HCT116 (cell line): ENCODE data around the gene MAML2. TPM values are rescaled to one million over a fixed set of nuclear protein-coding genes. Genes with fewer than 3 reads are reported as not detected.

Experiments used
- ATAC-seq: fragments of 200-7000 bp; cut with Tn5 transposase; 2 replicates; pipeline ENCODE4 v1.9.1; 2020; ENCODE audit warnings: mild to moderate bottlenecking, moderate library complexity
- BruUV-seq: library from RNA; stranded (reverse); fragments of 400-500 nt; replicated peaks from 2 replicates; lab custom pipeline; 2021; lab: Mats Ljungman, UMichigan
- CTCF ChIA-PET: fragments of 300-600 bp; sonication (Branson Sonifier 250); formaldehyde crosslinking; loops from one replicate; lab custom pipeline; 2021; ENCODE audit warnings: antibody characterized with exemption; lab: Charles Lee
- POLR2A ChIA-PET: fragments of 300-600, 350-600 bp; sonication (Branson Sonifier 250); formaldehyde crosslinking; loops from one replicate; lab custom pipeline; 2021; ENCODE audit warnings: antibody characterized with exemption; lab: Charles Lee
- RAD21 ChIA-PET, 2 experiments: fragments of 300-600 bp; sonication (Branson Sonifier 250); formaldehyde crosslinking; loops; one replicate each; lab custom pipeline; 2023; ENCODE audit warnings: low total read pairs in 2 of 2; ENCODE audit not compliant: uncharacterized antibody in 2 of 2, unreplicated experiment in 2 of 2, low non-redundant PET in 1 of 2; lab: Charles Lee
- DNase-seq: peaks from one replicate; pipeline ENCODE4 v3.0.0-alpha.2; 2010; ENCODE audit warnings: low read depth, low spot score
- H2AFZ ChIP-seq: fragments of 200-600 bp; shearing (Covaris generic), sonication (generic); 2 replicates; pipeline ENCODE4 v1.6.1; 2017; ENCODE audit warnings: low read depth, mixed run types, mixed read lengths, antibody characterized with exemption, low read length; ENCODE audit not compliant: poor library complexity, severe bottlenecking
- H3K27ac ChIP-seq: 2 replicates; pipeline ENCODE4 v1.5.1; 2012; ENCODE audit warnings: low read depth, low read length
- H3K27me3 ChIP-seq: fragments of 200-600 bp; sonication (generic); 2 replicates; pipeline ENCODE4 v1.6.1; 2016; ENCODE audit warnings: mixed run types, low read length, mixed read lengths; ENCODE audit not compliant: insufficient read depth
- H3K36me3 ChIP-seq, 2 experiments: fragments of 200-500 bp in 1 of 2; fragments of 200-600 bp in 1 of 2; sonication (Bioruptor generic) in 1 of 2; sonication (generic) in 1 of 2; 2 replicates each; pipeline versions ENCODE4 v1.5.1 to v1.6.1; 2014 to 2016; ENCODE audit warnings: low read length in 2 of 2, inconsistent platforms in 1 of 2, mixed read lengths in 1 of 2, mixed run types in 1 of 2; ENCODE audit not compliant: insufficient read depth in 2 of 2, control insufficient read depth in 1 of 2
- H3K4me1 ChIP-seq, 2 experiments: fragments of 200-600 bp in 1 of 2; sonication (generic) in 1 of 2; 2 replicates each; pipeline versions ENCODE4 v1.5.1 to v1.6.1; 2012 to 2017; ENCODE audit warnings: low read length in 2 of 2, inconsistent platforms in 1 of 2, mild to moderate bottlenecking in 1 of 2, mixed read lengths in 1 of 2, mixed run types in 1 of 2, moderate library complexity in 1 of 2; ENCODE audit not compliant: insufficient read depth in 2 of 2, control insufficient read depth in 1 of 2
- H3K4me2 ChIP-seq: fragments of 200-600 bp; sonication (generic); 2 replicates; pipeline ENCODE4 v1.6.1; 2017; ENCODE audit warnings: mixed run types, low read length, mixed read lengths
- H3K4me3 ChIP-seq, 2 experiments: fragments of 200-600 bp in 1 of 2; sonication (generic) in 1 of 2; replicated peaks in 1 of 2; 2 replicates each; pipeline ENCODE4 v1.5.1; 2011 to 2016; ENCODE audit warnings: low read length in 2 of 2, control low read depth in 1 of 2, low read depth in 1 of 2, mild to moderate bottlenecking in 1 of 2, mixed read lengths in 1 of 2, mixed run types in 1 of 2
- H3K79me2 ChIP-seq: fragments of 200-600 bp; sonication (generic); 2 replicates; pipeline ENCODE4 v1.6.1; 2017; ENCODE audit warnings: mild to moderate bottlenecking, mixed run types, low read length, moderate library complexity, mixed read lengths; ENCODE audit not compliant: insufficient read depth
- H3K9ac ChIP-seq: fragments of 200-600 bp; sonication (generic); 2 replicates; pipeline ENCODE4 v1.6.1; 2016; ENCODE audit warnings: low read length, mixed read lengths
- H3K9me2 ChIP-seq: fragments of 200-600 bp; sonication (generic), shearing (Covaris generic); 2 replicates; pipeline ENCODE4 v1.6.1; 2017; ENCODE audit warnings: mixed run types, mild to moderate bottlenecking, moderate library complexity; ENCODE audit not compliant: insufficient read depth
- H3K9me3 ChIP-seq, 2 experiments: fragments of 200-500 bp in 1 of 2; fragments of 200-600 bp in 1 of 2; sonication (Bioruptor generic) in 1 of 2; sonication (generic) in 1 of 2; 2 replicates each; pipeline ENCODE4 v1.6.1; 2014 to 2017; ENCODE audit warnings: low read length in 2 of 2, mixed read lengths in 2 of 2, inconsistent platforms in 1 of 2, low read depth in 1 of 2, mild to moderate bottlenecking in 1 of 2, mixed run types in 1 of 2, moderate library complexity in 1 of 2; ENCODE audit not compliant: control insufficient read depth in 1 of 2, insufficient read depth in 1 of 2
- H4K20me1 ChIP-seq: fragments of 200-600 bp; sonication (generic), shearing (Covaris generic); 2 replicates; pipeline ENCODE4 v1.6.1; 2017; ENCODE audit warnings: mixed run types, mild to moderate bottlenecking, moderate library complexity; ENCODE audit not compliant: insufficient read depth
- CBX3 ChIP-seq: IDR thresholded peaks from 2 replicates; pipeline ENCODE4 v1.6.1; 2012; ENCODE audit warnings: low read depth
- CEBPB ChIP-seq: IDR thresholded peaks from 2 replicates; pipeline ENCODE4 v1.6.1; 2012; ENCODE audit warnings: low read depth
- EGR1 ChIP-seq: IDR thresholded peaks from 2 replicates; pipeline ENCODE4 v1.6.1; 2012; ENCODE audit warnings: low read depth
- EZH2 ChIP-seq: fragments of 200-600 bp; sonication (generic); IDR thresholded peaks from 2 replicates; pipeline ENCODE4 v1.6.1; 2017; ENCODE audit warnings: antibody characterized with exemption, mixed run types
- POLR2A ChIP-seq: IDR thresholded peaks from 2 replicates; pipeline ENCODE4 v1.7.0; 2011; ENCODE audit warnings: borderline replicate concordance; ENCODE audit not compliant: insufficient read depth, insufficient read length; ENCODE audit errors: extremely low read depth
- POLR2AphosphoS5 ChIP-seq: IDR thresholded peaks from 2 replicates; pipeline ENCODE4 v1.6.1; 2011; ENCODE audit warnings: mild to moderate bottlenecking, low read depth, low read length, moderate library complexity
- RAD21 ChIP-seq: IDR thresholded peaks from 2 replicates; pipeline ENCODE4 v1.6.1; 2012; ENCODE audit warnings: low read depth, mild to moderate bottlenecking
- SIN3A ChIP-seq: IDR thresholded peaks from 2 replicates; pipeline ENCODE4 v1.6.1; 2012; ENCODE audit warnings: low read depth
- SP1 ChIP-seq: IDR thresholded peaks from 2 replicates; pipeline ENCODE4 v1.6.1; 2012; ENCODE audit warnings: low read depth
- SRF ChIP-seq: IDR thresholded peaks from 2 replicates; pipeline ENCODE4 v1.6.1; 2012; ENCODE audit warnings: low read depth
- YY1 ChIP-seq: IDR thresholded peaks from 2 replicates; pipeline ENCODE4 v1.6.1; 2011; ENCODE audit warnings: low read length, low read depth, moderate library complexity, mild to moderate bottlenecking; ENCODE audit not compliant: insufficient replicate concordance; ENCODE audit errors: extremely low read depth
- ZFX ChIP-seq: fragments of 450-650 bp; IDR thresholded peaks from 2 replicates; pipeline ENCODE4 v1.6.1; 2017
- ZNF274 ChIP-seq: fragments of 200-500 bp; sonication (Bioruptor generic); IDR thresholded peaks from 2 replicates; pipeline ENCODE4 v1.6.1; 2014; ENCODE audit warnings: mild to moderate bottlenecking, low read depth, low read length, inconsistent platforms
- intact Hi-C: fragments of 100-400 bp; cut with micrococcal nuclease; formaldehyde crosslinking; loops from 2 replicates; pipeline ENCODE4 v1.10.0; 2022
- total RNA-seq: library from RNA; stranded (reverse); gene quantifications from one replicate; pipeline ENCODE4 v1.2.1, GENCODE V29; 2021; ENCODE audit not compliant: unreplicated experiment
- TF ChIP-seq, protein P1 (sequence below): IDR thresholded peaks from 2 replicates; pipeline ENCODE4 v1.6.1; 2012
- TF ChIP-seq, protein P2 (sequence below), 3 experiments: fragments of 200-600 bp in 1 of 3; sonication (generic) in 1 of 3; IDR thresholded peaks in 2 of 3; conservative IDR thresholded peaks in 1 of 3; 2 replicates each; pipeline ENCODE4 v1.5.1; 2012 to 2017; ENCODE audit warnings: low read depth in 2 of 3, low read length in 2 of 3, antibody characterized with exemption in 1 of 3, borderline replicate concordance in 1 of 3, control low read depth in 1 of 3, mild to moderate bottlenecking in 1 of 3, mixed read lengths in 1 of 3, mixed run types in 1 of 3, moderate library complexity in 1 of 3; ENCODE audit not compliant: insufficient read depth in 1 of 3
- TF ChIP-seq, protein P3 (sequence below): IDR thresholded peaks from 2 replicates; pipeline ENCODE4 v1.6.1; 2011; ENCODE audit warnings: mild to moderate bottlenecking, low read length, moderate library complexity; ENCODE audit not compliant: insufficient replicate concordance; ENCODE audit errors: extremely low read depth

The MAML2 gene
- total RNA-seq, 1 experiment from 2014 or later = 2.6 TPM

DNA sequence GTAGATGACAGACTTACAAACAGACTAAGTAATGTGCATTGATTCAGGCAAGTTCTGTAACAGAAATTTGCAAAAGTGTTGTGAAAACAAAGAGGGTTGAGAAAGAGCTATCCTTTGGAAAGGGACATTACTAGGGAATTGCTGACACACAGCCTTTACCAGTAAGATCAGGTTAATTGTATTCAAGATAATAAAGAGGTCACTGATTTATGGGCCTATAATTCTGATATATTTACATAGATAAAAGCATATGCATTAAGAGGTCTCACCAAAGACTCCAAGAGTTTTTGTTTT, 138.7 kb downstream of the MAML2 start:
- no peak for ATAC-seq
- Histone ChIP-seq H3K27me3 (no peaks in the 10 kb centered on the region), H4K20me1 (no peaks in the 10 kb centered on the region), H3K27ac (no peak overlapping the region), H3K4me1 (no peaks in the 10 kb centered on the region), H3K4me2 (no peak overlapping the region), H3K4me3 (no peak overlapping the region), H3K9me2 (no peaks in the 10 kb centered on the region), H2AFZ (no peak overlapping the region), H3K9me3 (no peaks in the 10 kb centered on the region), H3K79me2 (no peaks in the 10 kb centered on the region), H3K9ac (no peak overlapping the region), H3K36me3 (no peaks in the 10 kb centered on the region)
- ChIA-PET CTCF (no interaction called here), RAD21 (no interaction called here), POLR2A (no interaction called here)
- DNase-seq = no peak
- TF ChIP-seq, protein P1, sequence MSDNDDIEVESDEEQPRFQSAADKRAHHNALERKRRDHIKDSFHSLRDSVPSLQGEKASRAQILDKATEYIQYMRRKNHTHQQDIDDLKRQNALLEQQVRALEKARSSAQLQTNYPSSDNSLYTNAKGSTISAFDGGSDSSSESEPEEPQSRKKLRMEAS = no peak
- TF ChIP-seq POLR2AphosphoS5 = no peak
- TF ChIP-seq SIN3A = no peak
- TF ChIP-seq ZNF274 = no peak
- TF ChIP-seq, protein P2, sequence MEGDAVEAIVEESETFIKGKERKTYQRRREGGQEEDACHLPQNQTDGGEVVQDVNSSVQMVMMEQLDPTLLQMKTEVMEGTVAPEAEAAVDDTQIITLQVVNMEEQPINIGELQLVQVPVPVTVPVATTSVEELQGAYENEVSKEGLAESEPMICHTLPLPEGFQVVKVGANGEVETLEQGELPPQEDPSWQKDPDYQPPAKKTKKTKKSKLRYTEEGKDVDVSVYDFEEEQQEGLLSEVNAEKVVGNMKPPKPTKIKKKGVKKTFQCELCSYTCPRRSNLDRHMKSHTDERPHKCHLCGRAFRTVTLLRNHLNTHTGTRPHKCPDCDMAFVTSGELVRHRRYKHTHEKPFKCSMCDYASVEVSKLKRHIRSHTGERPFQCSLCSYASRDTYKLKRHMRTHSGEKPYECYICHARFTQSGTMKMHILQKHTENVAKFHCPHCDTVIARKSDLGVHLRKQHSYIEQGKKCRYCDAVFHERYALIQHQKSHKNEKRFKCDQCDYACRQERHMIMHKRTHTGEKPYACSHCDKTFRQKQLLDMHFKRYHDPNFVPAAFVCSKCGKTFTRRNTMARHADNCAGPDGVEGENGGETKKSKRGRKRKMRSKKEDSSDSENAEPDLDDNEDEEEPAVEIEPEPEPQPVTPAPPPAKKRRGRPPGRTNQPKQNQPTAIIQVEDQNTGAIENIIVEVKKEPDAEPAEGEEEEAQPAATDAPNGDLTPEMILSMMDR (IDR thresholded peaks at IDR 0.05 in 2 of 3, conservative IDR thresholded peaks at IDR 0.05 in 1 of 3; ENCODE audit: borderline replicate concordance in 1 of 3, insufficient read depth in 1 of 3, low read depth in 2 of 3, low read length in 2 of 3) = no peak
- no peak for TF ChIP-seq POLR2A
- TF ChIP-seq RAD21 = no peak
- no peak for TF ChIP-seq CBX3
- no peak for TF ChIP-seq YY1
- no peak for TF ChIP-seq SP1
- no peak for TF ChIP-seq EGR1
- no peak for TF ChIP-seq EZH2
- TF ChIP-seq CEBPB = no peak
- TF ChIP-seq SRF = no peak
- no peak for TF ChIP-seq ZFX
- TF ChIP-seq, protein P3, sequence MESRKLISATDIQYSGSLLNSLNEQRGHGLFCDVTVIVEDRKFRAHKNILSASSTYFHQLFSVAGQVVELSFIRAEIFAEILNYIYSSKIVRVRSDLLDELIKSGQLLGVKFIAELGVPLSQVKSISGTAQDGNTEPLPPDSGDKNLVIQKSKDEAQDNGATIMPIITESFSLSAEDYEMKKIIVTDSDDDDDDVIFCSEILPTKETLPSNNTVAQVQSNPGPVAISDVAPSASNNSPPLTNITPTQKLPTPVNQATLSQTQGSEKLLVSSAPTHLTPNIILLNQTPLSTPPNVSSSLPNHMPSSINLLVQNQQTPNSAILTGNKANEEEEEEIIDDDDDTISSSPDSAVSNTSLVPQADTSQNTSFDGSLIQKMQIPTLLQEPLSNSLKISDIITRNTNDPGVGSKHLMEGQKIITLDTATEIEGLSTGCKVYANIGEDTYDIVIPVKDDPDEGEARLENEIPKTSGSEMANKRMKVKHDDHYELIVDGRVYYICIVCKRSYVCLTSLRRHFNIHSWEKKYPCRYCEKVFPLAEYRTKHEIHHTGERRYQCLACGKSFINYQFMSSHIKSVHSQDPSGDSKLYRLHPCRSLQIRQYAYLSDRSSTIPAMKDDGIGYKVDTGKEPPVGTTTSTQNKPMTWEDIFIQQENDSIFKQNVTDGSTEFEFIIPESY = no peak
- BruUV-seq = no TSS peak
- intact Hi-C loops = no loop called here
